Measurements from ENCODE around the gene FAM117A.

Gene FAM117A, protein sequence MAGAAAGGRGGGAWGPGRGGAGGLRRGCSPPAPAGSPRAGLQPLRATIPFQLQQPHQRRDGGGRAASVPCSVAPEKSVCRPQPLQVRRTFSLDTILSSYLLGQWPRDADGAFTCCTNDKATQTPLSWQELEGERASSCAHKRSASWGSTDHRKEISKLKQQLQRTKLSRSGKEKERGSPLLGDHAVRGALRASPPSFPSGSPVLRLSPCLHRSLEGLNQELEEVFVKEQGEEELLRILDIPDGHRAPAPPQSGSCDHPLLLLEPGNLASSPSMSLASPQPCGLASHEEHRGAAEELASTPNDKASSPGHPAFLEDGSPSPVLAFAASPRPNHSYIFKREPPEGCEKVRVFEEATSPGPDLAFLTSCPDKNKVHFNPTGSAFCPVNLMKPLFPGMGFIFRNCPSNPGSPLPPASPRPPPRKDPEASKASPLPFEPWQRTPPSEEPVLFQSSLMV

DNA sequence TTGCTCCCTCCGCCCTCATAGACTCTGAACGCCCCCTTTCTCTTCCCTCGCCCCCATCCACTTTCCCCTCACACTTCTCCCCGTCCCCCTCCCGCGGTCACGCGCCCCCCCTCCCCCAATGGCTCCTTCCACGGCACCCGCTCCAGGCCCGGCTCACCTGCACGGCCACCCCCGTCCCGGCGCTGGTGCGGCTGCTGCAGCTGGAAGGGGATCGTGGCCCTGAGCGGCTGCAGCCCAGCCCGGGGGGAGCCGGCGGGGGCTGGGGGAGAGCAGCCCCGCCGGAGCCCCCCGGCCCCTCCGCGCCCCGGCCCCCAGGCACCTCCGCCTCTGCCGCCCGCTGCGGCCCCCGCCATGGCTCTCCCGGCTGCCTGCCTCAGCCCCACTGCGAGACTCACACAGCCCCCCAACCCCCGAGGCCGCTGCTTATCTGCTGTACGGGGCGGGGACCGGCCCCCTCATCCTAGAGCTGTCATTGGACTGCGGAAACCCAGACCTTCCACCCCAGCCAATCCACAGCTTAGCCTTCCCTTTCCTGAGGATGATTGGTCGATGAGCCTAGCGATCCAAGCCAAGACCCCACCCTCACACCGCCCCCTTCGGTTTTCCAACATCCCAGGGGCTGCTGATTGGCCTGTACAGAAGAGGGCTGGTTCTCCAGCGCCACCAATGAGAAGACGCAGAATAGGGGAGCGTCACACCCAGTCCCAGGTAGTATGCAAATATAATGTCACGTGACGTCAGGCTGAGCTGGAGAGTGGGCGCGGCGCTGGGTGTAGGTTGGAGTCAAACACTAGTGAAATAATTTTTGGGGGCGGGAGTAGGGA lies at the start of gene FAM117A:
Gene FAM117A (minus strand): TSS at position 397 of the 824 bp plus-strand sequence. CDS start 44 bp downstream, at position 353.
- DNase-seq, result peak; percentile 84

DNA sequence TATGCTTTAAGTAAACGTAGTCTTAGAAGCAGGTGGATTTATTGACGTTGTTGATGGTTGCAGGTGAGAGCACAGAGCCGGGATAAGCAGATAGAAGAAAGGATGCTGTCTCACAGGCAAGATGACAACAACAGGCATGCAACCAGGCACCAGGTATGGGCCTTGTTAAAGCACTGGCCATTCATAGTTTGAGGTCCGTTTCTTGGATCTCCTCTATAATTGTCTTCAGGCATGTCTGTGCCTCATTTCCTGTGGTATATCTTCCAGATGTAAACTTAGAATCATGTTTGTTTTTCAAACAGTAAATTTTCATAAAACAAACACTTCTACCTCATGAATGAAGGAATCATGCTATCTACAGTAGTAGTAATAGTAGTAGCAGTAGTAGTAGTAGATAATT lies 45.1 kb upstream of the FAM117A start:
- DNase-seq, result no peak

DNA sequence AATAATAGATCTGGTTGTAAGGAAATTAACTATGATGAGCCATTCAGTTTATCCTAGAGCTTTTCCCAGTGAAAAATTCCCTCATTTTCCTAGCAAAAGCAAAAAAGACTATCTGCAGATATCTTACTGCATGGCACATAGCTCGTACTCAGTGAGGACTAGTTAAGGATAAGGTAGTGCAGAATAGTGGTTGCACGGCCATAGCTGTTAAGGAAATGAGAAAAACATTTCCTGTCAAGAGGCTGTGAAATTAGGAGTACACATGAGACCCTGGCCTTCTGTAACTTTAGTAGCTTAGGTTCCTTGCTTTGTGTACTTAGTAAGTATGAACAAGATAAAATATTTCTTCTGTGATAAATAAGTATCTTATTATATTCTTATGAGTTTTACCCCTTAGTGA lies 34.8 kb upstream of the FAM117A start:
- DNase-seq, result no peak

DNA sequence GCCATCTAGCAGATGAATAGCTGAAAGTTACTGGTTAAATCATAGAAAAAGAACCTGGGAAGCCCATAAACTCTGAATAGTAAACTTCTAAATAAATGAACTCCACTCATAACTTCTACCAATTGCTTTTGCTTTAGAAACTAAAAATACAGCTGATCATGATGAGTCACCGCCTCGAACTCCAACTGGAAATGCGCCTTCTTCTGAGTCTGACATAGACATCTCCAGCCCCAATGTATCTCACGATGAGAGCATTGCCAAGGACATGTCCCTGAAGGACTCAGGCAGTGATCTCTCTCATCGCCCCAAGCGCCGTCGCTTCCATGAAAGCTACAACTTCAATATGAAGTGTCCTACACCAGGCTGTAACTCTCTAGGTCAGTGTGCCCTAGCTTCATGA lies 34.3 kb upstream of the FAM117A start:
- no peak for DNase-seq

DNA sequence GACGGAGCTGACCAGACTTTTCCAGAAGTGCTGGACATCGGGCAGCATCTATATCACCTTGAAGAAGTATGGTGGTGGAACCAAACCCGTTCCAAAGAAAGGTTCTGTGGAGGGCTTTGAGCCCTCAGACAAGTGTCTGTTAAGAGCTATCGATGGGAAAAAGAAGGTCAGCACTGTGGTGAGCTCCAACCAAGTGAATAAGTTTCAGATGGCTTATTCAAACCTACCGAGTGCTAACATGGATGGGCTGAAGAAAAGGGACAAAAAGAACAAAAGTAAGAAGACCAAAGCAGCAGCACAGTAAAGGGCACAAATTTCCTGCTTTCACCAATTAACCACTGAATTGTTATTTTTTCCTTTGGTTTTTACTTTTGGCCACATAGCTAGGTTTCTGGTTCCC lies 31.4 kb upstream of the FAM117A start:
- no peak for DNase-seq

DNA sequence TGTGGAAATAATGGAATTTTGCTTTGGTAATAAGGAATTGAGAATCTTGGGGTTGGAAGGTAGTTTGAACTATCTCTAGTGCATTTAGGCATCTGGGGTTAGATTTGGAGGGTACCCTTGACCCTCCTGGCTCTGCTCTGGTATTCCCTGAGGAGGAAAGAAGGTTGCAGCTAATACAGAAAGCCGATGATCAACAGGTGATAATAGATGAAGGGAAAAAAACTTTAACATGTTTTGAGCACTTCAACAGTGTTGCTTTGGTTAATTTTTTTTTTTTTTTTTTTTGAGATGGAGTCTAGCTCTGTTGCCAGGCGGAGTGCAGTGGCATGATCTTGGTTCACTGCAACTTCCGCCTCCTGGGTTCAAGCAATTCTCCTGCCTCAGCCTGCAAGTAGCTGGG lies 29.4 kb upstream of the FAM117A start:
- no peak for DNase-seq

DNA sequence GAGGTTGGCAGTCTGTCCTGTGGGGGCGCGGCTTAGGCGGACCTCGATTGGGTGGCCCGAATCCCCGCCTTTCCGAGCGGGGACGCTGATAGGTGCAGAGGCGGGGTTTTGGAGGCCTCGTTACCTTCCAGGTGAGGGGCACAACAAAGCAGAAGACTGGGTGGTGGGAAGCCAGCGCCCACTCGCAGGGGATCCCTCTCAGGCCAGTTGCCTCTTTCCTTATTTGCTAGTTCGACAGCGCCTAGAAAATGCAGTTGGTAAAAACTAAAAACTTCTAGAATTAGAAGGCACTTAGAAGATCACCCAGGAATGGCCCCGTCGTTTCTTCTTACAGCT lies 25.3 kb upstream of the FAM117A start:
- DNase-seq, result no peak

DNA sequence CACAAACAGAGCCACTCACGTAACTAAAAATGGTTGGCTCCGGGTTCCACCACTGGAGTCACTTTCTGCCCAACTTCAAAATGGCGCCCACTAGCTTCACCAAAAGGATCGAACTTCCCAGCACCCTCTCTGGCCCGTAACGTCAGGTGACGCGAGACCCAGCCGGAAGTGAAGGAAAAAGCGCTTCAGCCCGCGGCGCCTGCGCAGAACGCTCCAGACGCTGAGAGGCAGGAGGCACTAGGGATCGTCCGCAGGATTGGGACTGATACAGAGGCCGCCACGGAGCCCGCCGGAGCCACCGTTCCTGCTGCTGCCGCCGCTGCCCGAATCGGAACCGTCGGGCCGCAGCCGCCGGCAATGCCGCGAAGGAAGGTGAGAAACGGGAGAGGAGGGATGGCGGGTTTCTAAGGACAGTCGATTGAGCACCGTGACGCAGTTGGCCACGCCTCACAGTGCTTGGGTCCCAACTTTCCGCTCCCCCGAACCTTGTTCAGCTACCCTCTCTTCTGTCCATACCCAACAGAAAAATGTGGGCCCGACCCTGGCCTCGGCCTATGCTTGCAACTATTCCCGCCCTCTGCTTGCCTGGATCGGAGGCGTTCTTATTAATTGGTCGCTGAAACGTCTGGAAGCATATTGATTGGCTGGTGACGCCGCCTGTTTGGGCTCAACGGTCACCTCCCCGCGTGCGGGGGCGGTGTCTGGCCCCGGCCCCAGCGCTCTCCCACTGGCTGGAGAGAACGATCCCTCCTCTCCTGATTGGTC lies 24.7 kb upstream of the FAM117A start, which contains the start of gene KAT7:
Gene KAT7 (plus strand): TSS at position 204 of the 765 bp plus-strand sequence. CDS start 154 bp downstream, at position 358.
- DNase-seq, result peak; percentile 91

DNA sequence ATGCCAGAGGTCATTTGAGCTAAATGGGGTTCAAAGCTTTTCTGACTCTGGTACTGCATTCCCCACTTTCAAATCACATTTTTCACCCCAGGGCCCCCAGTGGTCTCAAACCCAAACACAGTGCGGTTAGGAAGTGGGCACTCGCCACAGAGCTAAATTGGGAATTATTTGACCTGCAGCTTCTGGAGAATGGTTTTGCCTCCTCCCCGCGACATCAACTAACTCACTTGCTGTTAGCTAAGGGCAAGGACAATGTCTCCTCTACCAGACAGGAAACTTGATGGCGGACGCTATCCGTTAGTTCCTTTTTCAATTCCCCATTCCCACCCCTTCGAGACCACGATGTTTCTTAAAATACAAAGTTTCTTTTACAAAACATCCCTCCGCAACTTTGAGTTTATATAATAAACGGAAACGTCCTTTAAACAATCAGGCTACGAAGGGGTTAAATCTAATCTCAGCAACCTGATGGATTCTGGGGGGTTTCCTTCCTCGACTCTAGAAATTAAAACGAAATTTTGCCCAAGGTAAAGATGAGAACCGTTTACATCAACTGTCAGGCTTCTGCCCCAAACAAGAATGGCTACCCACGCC lies 24.1 kb upstream of the FAM117A start:
- no peak for DNase-seq

DNA sequence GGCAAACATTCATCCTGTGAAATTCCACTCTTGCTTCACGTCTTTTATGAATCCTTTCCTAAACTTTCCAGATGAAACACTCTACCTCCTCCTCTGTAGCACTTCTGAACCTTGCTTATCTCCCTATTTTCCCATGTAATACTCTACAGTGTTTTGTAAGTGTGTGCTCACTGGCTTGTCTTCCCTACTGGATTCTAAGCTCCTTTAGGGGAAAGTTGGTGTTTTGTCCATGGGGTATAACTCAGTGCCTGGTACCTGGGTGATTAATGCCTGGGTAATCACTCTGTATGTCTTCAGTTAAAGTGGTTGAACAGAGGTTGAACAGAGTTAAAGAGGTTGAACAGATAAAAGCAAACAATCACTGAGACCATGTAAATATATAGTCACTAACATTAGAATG lies 20.7 kb upstream of the FAM117A start:
- DNase-seq, result no peak

DNA sequence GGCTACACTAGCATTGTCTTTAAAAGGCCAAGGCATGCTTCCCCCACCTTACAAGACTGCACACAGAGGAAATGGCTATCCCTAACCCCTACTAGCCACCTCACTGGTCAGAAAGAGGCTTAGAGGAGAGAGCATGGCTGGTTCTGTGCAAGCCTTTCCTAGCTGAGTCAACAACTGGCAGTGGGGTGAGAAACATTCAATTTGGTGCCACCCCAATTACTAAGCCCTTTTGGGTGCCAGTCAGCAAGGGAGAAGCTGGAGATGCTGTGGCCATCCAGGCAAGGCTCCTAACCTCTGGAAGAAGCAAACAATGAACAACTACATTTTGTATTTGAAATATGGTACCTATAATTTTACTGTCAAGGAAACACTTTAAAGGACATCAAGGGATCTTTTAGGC lies 19.9 kb upstream of the FAM117A start:
- DNase-seq, result no peak

DNA sequence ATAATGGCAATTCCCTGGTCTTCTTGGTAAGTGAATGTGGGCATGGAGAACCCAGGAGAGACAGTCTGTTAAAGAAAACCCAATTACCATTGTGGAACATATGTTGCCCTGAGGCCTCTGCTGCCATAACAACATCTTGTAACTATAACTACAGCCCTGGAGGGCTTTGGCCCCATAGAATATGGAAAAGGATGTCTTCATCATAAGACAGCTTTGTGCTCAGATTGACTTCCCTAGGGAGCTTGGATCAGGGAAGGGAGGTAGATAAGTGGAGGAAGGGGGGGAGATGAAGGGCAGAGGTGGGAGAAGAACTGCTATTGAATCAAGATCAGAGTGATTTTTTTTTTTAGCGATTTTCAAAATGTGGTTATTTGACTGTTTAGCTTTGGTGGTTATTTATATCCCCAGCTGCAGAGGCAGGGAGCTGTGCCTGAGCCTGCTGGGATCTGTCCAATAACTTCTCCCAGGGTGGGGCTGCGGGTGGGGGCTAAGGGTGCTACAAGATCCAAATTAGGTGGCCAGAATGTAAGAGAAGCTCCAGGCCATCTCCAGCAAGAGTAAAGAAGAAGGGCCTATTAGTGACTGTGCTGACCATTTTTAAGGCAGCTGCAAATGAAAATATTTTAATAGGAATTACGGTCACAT lies 19.3 kb upstream of the FAM117A start:
- DNase-seq, result no peak

DNA sequence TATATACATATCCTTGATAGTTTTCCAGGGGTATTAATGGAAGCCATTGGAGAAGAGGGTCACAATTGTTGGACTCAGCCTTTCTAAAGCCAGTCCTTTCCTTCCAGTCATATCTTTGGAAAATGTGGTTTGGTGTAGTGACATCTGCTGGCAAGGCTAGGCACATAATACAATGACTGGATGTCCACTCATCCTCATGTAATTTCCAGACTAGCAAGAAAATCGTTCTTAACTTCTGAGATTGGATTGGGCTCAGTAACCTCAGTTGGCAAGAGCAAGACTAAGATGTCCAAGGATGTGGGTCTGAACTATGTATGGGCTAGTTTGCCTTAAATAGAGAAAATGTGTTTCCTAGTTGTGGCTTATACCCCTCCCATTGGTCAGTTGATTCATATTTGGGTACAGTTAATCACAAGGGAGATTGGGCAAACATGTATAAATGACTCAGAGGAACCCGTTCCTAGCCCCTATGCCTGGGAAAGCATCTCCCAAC lies 15.9 kb upstream of the FAM117A start:
- peak; percentile 18 for DNase-seq

DNA sequence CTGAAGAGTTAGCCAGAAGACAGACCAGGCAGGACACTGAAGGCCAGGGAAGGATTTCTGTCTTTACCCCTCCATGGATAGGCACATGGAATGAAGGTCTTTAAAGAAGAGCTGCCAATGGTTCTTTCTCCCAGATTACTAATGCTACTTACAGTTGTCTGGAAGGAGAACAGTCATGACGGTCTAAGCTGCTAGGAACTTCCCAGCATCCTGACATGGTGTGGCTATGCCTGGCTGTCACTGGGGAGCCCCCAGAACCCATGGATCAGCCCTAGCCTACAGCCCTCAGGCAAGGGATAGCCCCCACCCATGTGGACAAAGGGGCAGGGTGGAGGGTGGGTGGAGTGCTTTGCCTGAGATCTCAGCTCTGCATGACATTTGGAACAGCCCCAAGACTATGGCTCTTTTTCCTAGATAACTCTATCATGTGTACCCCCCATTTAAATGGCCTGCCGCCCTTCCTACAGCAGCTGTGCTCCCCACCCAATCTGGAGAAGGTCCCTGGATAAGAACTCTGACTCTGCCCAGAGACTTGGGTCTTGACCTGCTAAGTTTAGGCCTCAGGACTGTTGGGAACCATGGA lies 15.3 kb upstream of the FAM117A start:
- DNase-seq, result no peak

DNA sequence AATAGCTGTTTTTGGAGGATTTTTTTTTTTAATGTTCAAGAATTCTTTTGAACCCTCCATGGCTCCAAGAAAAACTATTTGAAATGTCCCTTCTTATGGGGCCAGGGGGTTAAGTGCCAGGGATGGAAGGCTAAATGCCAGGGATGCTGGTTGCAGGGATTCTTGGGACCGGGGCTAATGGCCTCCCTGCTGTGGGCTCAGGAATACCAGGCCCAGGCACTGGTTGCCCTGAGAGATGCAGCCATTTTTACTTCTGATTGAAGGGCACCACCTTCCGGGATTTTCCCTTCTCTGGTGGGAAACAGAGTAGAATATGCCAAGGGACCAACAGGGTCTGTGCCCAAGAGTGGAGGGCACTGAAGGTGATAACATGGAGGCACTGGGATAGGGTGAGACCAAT lies 13.6 kb upstream of the FAM117A start:
- DNase-seq, result no peak

DNA sequence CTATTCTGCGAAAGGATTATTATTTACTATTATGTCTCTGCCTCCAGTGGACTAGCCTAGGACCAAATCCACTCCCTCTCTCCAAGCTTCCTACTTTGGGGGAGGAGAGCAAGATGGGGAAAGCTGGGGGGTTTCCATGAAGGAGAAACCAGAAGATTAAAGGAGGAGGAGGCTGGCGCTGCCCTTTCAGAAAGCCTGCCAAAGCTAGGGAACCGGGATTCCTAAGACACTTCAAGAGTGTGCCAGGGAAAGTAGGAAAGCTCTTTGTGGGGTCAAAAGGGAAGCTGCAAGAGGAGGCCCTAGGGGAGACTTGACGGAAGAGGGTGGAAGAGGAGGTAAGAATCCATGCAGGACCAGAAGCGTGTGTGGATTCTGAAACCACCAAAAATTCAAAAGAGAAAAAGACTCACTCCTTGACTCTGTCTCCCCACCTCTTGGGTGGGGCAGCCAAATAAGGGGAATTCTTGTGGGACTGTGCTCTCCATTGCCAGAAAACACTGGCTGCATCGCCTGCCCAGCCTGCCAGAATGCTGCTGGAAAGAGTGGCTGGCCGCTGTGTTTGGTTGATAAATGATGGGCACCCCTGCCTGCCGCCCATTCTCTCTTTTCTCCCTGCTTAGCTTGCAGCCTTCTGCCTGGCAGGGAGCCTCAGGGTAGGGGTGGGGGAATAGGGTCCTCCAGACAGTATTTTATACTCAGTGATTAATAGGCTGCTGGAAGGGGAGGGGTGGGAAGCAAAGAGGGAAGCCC lies 12.8 kb upstream of the FAM117A start:
- DNase-seq, result no peak

DNA sequence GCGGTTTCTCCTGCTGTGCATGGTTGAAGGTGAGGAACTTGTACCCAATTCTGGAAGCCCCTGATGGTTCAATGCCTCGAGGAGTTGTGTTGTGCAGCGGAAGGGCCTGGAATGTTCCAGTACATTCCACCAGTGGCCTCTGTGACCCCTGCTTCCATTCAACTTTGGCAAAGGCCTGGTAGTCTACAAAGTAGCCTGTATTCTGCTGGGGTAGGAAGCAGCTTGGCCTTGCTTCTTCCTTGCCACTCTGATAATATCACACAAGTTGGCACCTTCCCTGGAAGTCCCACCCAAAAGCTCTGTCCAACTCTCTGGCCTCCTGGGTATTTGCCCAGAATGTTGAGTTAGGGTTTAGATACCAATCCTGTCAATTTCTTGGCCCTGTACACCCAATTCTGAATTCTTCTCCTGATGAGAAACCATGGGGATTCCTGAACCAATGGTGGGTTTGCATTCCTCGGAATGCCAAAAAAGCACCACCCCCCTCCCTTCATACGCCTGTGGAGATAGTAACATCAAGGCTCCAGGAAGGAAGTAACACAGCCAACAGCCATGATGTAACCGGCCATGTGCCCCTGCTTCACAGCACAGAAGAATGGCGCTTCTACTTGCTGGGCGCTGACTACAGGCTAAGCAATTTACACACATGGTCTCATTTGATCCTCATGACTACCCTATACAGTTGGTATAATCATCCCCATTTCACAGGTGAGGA lies 11.8 kb upstream of the FAM117A start:
- DNase-seq, result no peak

DNA sequence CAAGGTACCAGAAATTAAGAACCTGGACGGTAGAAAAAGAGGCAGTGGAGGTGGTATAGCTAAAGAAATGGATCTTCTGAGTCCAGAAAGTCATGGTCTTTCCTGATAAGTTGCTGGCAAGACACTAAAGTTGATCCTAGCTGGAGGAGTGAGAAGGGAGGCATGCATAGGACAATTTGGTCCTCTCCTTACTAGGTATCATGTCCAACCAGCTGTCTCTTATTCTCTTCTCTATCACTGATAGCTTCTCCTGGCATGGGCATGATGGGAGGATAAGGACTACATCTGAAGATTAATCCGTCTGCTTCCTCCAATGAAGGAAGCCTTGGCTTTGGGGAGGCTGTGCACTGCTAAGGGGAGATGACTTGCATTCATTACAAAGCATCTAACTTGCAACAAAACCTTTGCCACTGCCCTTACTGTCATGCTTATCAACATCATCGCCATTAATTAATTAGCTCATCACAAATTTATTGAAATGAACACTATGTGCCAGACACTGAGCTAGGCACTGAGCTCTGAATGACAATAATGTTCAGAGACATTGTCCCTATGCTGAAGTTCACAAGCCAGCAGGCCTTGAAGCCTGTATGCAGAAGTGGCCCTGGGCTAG lies 3.1 kb upstream of the FAM117A start:
- DNase-seq, result no peak

DNA sequence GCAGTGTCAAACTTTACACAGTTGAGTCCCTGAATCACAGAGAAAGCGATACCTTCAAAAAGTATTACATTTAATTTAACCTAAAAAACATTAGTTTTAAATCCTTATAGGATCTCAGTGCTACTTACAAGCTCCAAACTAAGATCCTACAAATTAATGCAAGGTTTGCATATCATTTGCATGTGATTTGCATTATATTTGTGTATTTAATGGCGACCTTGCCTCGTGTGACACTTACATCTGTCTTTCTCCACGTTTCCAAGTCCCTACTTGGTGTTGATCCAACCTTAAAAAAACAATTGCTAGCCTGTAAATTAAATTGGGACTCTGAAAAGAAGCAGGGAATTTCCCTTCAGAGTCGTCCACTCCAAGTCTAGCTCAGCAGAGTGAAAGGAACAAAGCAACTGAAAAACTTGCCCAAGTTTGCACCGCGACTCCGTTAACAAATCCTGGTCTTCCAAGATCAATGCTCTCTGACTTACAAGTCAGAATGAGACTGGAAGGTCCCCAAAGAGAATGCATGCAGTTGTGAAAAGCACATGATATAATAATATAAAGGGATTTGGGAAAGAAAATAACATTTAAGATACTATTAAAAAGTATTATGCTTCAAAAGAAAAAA lies 739 bp upstream of the FAM117A start:
- no peak for DNase-seq
